ENCODE data around the gene ERBIN.

- TF ChIP-seq CTCF (IDR thresholded peaks at IDR 0.05; ENCODE audit: borderline replicate concordance, extremely low read depth, low read length, poor library complexity, severe bottlenecking) (no peak), EZH2 (IDR thresholded peaks at IDR 0.05; ENCODE audit: borderline replicate concordance, low read depth, low read length, severe bottlenecking) (no peak)
These were observed 60.4 kb downstream of the ERBIN start for GRCh38 chr5:65986796-65987195.

Measured in DND-41 (cell line).